GM19397 (cell line): ENCODE measurements around the gene ZNF324.

Experiments
- ATAC-seq: cut with Tn5 transposase; IDR thresholded peaks from one replicate; pipeline ENCODE4 v1.9.1; 2021; ENCODE audit warnings: mild to moderate bottlenecking, moderate library complexity; ENCODE audit not compliant: unreplicated experiment

Gene ZNF324

DNA sequence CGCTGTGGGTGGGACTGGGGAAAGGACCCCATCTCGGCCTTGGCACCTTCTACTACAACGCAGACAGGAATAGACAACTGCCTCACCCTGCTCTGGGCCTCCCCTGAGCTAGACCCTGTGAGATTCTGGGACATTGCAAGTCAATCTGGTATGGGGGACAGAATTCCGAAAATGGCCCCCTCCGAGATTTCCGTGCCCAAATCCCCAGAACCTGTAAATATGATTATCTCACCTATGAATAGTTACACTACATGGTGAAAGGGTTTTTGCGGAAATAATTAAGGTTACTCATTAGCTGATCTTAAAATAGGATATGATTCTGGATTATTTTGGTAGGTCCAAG lies 53.3 kb downstream of the ZNF324 start:
- no peak for ATAC-seq

GRCh38 chr19:58521651-58522050 lies 54.8 kb downstream of the ZNF324 start:
- no peak for ATAC-seq

- no peak for ATAC-seq
These were observed 55.8 kb downstream of the ZNF324 start for GRCh38 chr19:58522709-58523108.
